ENCODE results near the gene FAM118B.

Gene FAM118B

DNA sequence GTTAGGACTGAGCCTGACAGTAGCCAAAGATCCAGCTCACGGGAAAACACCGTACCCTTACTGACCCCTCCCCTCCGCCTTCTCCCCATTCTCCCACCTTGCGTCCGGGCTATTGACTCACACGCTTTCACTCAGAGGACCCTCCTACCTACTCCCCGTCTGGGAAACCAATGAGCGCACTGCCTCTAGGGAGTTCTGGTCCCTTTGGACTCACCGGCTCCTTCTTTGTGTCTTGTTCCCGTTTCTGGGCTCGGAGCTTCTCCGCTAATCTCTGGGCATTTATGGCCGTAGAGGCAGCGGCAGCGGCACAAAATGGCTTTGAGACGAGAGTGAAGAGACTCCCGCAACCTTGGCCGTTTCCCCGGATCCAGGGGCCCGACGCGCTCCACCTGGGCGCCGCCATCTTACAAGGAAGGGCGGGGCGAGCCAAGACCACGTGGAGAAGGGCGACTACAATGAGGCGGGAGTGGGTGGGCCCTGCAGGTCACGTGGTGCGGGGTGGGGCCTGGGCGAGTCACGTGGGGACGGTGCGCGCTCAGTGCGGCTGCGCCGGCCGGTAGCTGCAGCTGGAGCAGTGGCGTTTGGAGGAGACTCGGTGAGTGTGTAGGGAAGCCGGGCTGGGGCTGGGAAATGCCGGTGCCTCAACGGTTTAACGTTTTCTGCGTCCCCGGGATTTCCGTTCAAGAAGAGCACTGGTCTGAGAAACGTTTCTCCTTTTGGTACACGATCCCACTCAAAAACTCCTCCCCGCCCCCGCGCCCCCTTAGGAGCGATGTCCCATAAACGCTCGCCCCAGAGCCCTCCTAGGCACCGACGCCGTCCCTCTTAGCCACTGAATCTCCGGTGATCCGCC, at the start of gene FAM118B, which contains the start of gene RPUSD4:
TSS of gene FAM118B (plus strand) at position 547 of the 853 bp plus-strand sequence. CDS start 23,220 bp downstream, outside the sequence.
TSS of gene RPUSD4 (minus strand) at position 415 of the 853 bp plus-strand sequence. CDS start at position 403, 12 bp downstream.
- peak; percentile 98 to 99 for DNase-seq (ENCODE audit: low read depth in 2 of 2)

- DNase-seq (ENCODE audit: low read depth in 2 of 2) = no peak
Measured at GRCh38 chr11:126162306-126163030, 49.1 kb upstream of the FAM118B start.

DNA sequence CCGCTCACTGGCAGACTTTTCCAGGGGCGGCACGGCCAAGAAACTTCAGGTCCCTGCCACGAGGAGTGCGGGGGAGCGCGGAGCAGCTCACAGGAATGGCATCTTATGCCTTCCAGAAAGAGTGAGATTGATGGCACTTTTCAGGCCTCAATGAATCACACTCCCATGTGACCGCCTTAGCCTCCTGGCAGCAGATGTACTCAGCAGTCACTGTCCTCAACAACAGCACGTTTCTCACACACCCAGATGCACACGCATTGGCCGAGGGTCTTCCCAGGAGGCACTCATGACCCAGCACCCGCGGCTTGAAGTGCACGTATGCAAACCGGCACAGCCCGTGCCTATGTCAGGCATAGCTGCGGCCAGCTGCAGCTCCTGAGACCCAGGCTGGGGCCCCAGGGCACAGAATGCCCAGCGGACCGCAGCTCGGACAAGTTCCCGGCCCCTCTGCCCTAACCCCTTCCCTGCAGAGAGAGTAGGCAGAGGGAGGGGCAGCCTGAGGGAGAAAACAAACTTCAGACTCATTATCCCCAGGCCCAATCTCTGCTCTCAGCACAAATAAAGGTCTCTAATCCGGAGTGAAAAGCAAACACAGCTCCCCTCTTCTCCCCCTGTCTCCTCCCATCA, 48.4 kb upstream of the FAM118B start:
- no peak for DNase-seq (ENCODE audit: low read depth in 2 of 2)

- DNase-seq (ENCODE audit: low read depth in 2 of 2) = no peak
Measured at GRCh38 chr11:126163779-126164178, 47.8 kb upstream of the FAM118B start.

DNA sequence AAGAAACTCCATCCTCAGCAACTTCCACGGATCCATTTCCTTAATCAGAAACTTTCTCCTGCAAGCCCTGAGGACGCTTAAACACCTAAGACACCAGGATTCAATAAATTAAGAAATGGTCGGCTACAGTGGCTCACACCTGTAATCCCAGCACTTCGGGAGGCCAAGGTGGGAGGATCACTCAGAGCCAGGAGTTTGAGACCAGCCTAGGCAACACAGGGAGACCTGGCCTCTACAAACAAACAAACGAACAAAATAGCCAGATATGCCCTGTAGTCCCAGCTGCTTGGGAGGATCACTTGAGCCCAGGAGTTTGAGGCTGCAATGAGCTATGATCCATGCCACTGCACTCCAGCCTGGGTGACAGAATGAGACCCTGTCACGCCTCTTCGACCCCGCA, 46.8 kb upstream of the FAM118B start:
- no peak for DNase-seq (ENCODE audit: low read depth in 2 of 2)

- DNase-seq (ENCODE audit: low read depth in 2 of 2) = no peak
Measured at GRCh38 chr11:126165311-126165720, 46.3 kb upstream of the FAM118B start.

DNA sequence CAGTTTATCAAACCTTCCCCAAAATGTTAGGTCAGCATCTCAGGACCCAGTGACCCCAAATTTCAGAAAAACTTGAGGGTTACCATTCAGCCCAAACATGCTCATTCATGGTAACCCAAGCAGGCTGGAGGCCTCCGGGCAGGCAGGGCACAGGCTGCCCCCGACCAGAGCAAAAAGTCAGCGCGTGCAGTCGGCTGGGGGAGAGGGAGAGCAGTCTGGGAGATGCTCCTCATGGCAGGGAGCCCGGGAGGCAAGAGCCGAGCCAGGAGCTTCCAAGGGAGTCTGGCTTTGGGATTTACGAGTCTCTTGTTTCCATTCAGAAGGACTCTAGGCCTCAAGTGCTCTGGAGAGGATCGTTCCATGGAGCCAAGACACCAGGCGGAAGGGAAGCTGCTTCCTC, 45.8 kb upstream of the FAM118B start:
- DNase-seq (ENCODE audit: low read depth in 2 of 2) = no peak

DNA sequence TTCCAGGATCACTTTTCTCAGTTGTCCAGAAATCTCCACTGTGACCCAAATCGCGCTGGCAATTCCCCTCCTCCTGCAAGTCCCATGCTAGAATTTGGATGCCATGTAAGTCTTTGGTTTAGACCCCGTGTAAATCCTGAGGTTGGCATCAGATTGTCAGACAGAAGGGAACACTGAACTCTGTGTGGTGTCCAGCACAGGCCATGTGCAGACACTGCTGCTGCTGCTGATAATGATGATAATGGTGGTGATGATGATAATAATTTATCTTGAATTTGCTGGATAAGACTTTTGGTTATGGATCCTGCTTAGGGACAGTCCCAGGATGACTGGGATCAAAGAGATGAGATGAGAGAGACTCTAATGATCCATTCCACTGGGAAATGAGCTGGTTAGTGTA, 45.2 kb upstream of the FAM118B start:
- DNase-seq (ENCODE audit: low read depth in 2 of 2) = no peak

- DNase-seq (ENCODE audit: low read depth in 2 of 2) = no peak
Measured at GRCh38 chr11:126167488-126167887, 44.1 kb upstream of the FAM118B start.

GRCh38 chr11:126169291-126169690, 42.3 kb upstream of the FAM118B start:
- DNase-seq (ENCODE audit: low read depth in 2 of 2) = no peak

DNA sequence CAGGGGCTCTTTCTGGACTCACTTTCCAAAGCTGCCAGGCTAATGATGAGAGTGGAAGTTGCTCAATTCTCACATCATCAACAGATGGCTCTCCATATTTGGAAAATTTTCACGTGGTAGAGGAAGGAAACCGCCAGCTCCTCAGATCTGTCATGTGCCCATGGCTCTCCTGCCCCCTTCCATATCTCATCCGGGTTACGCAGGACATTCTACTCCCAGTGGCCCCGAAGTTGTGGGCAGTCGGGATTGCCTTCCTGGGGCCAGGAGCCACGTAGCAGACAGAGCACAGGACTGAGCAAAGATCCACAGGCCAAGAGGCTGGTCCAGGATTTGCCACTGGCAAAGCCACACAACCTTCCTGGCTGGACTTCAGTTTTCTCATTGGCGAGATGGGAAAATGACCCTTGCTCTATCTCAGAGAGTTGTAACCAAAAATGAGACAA, 39.0 kb upstream of the FAM118B start:
- no peak for DNase-seq (ENCODE audit: low read depth in 2 of 2)

GRCh38 chr11:126173257-126173656, 38.3 kb upstream of the FAM118B start:
- DNase-seq (ENCODE audit: low read depth in 2 of 2) = no peak

DNA sequence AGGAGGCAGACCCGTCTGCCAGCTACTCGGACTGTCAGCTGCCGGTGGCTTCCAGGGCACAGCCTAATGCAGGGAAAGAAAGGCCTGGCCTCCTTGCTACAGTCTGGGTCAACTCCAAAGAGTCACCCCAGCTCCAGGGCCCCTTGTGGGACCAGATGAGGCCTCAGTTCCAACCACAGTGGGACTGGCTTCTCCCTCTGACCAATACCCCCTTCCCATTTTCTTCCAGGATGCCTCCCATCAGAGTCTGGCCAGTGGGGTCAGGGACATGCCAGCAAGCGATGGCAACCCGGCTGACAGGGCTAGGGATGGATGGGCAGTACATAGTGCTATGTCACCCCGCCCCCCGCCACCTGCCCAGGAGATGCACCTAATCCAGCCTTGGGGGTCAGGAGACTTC, 36.8 kb upstream of the FAM118B start:
- no peak for DNase-seq (ENCODE audit: low read depth in 2 of 2)

GRCh38 chr11:126175393-126175792, 36.2 kb upstream of the FAM118B start:
- no peak for DNase-seq (ENCODE audit: low read depth in 2 of 2)

DNA sequence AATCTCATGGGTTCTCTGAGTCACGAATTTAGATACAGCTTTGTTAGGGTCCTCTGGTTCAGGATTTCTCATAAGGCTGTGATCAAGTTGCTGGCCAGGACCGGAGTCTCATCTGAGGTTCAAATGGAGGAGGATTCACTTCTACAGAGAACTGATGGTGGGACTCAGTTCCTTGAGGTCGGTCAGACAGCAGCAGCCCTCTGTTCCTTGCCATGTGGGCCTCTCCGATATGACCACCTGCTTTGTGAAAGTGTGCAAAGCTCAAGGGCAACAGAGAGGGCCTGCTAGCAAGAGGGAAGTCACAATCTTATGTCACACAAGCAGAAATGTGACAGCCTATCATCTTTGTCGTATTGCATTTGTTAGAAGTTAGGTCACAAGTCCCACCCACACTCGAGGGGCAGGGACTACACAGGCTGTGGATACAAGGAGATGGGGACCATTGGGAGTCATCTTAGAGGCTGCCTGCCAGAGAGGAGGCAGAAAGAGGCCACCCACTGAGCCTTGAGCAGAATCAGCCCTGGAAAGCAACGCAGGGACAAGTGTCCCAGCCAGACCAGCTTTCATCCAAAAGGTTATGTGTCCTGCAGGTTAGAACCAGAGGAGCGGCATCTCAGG, 34.6 kb upstream of the FAM118B start:
- no peak for DNase-seq (ENCODE audit: low read depth in 2 of 2)

GRCh38 chr11:126181939-126182730, 29.4 kb upstream of the FAM118B start:
- DNase-seq (ENCODE audit: low read depth in 2 of 2) = no peak

DNA sequence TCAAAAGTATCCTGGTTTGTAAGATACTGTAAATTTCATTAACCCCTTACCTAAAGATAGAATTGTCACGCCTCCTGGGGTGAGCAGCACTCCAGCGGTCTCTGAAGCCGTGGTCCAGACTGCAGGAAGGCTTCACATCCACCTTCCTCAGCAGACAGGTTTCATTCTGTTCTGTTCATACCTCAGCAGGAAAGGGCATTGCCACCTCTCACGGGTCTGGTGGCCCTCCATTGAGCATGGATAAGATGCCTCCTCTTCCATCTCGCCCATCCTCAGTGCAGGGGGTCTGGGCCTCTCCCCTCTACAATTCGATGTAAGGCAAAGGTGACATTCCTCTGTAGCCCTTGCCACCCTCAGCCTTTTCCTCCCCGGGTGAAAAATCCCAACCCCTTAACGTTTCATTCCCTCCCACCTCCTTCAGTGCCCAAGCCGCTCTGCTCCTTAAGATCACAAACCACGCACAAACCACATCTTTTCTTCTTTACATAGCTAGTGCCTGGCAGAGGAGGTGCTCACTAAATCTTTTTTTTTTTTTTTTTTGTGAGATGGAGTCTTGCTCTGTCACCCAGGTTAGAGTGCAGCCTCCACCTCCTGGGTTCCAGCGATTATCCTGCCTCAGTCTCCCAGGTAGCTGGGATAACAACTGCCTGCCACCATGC, 28.7 kb upstream of the FAM118B start:
- no peak for DNase-seq (ENCODE audit: low read depth in 2 of 2)

GRCh38 chr11:126185259-126186024, 26.1 kb upstream of the FAM118B start:
- no peak for DNase-seq (ENCODE audit: low read depth in 2 of 2)

- DNase-seq (ENCODE audit: low read depth in 2 of 2) = no peak
Measured at GRCh38 chr11:126186025-126186698, 25.4 kb upstream of the FAM118B start.

Data from stimulated activated CD8-positive, alpha-beta memory T cell treated with anti-CD3 and anti-CD28 coated beads, Interleukin-2, amount 100 ng/mL, for 1 hour (primary cell).